ENCODE data around the gene GIGYF2.

DNA sequence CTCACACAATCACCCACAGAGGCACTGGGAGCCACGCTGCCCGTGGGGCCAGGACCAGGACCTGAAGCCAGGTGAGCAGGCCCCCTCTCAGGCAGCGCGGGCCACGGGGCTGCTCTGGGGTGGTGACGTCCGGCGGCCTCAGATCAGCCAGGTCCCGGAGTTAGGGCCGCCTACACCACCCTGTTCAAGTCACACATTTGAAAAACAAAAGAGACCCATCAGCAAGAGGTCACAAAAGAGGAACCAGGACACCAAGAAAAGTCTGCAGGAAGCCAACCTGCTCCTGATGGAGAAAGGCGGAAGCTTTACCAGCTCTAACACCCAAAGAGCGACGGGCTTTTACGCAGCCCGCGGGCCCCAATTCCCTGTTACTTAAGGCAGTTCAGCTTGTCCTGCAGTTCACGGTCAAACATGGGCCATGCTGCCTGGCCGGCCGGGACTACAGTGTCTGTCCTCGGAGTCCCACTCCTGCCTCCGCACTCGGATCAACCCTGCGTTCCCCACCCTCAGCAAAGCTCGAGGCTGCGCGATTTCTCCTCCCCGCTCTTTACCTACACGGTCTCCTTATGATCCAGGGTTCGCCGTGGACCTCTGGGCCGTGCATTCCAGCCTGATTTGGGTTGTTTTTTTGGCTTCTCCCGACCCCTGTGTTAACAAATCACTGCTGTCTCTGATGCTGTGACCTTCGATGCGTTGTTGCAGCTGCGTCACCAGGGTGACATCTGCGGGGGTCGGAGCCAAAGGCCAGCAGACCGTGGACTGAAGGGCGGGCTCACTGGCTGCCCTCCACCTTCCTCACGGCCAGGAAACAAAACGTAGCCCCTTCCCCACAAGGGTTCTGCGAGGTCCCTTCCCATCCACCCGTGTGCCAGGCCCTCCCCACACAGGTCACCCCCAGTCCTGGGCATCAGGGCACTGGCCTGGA lies 203.9 kb downstream of the GIGYF2 start:
- TF ChIP-seq, protein P1, sequence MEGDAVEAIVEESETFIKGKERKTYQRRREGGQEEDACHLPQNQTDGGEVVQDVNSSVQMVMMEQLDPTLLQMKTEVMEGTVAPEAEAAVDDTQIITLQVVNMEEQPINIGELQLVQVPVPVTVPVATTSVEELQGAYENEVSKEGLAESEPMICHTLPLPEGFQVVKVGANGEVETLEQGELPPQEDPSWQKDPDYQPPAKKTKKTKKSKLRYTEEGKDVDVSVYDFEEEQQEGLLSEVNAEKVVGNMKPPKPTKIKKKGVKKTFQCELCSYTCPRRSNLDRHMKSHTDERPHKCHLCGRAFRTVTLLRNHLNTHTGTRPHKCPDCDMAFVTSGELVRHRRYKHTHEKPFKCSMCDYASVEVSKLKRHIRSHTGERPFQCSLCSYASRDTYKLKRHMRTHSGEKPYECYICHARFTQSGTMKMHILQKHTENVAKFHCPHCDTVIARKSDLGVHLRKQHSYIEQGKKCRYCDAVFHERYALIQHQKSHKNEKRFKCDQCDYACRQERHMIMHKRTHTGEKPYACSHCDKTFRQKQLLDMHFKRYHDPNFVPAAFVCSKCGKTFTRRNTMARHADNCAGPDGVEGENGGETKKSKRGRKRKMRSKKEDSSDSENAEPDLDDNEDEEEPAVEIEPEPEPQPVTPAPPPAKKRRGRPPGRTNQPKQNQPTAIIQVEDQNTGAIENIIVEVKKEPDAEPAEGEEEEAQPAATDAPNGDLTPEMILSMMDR (IDR thresholded peaks at IDR 0.05) = no peak
- TF ChIP-seq POLR2A (IDR thresholded peaks at IDR 0.05) = no peak

All from gastroesophageal sphincter (tissue), 3 donors.